NCI-H748 treated with DMSO at 0.1 percent for 48 hours (cell line): ENCODE measurements around the gene FANCF.
"Not testable (repeated sequence)": the region's sequence is repeated elsewhere in the genome, so short reads cannot be mapped to it uniquely, and the experiment has no call there.

Experiments
- DNase-seq: peaks from one replicate; lab custom pipeline; 2025; lab: John Stamatoyannopoulos, UW

FANCF gene

GRCh38 chr11:22625448-22626287, at the start of gene FANCF:
Gene FANCF (minus strand): TSS chr11:22625823. CDS start chr11:22625810, 13 bp downstream.
- DNase-seq, result peak; percentile 96

GRCh38 chr11:22674470-22675439, 49.1 kb upstream of the FANCF start:
- no peak for DNase-seq

GRCh38 chr11:22671751-22672150, 46.1 kb upstream of the FANCF start:
- DNase-seq, result no peak

- peak; percentile 15 for DNase-seq
These were observed 45.2 kb upstream of the FANCF start for GRCh38 chr11:22670830-22671229.

GRCh38 chr11:22669368-22669767, 43.7 kb upstream of the FANCF start:
- no peak for DNase-seq

GRCh38 chr11:22668005-22668796, 42.6 kb upstream of the FANCF start:
- DNase-seq, result no peak

- DNase-seq, result no peak
These were observed 41.2 kb upstream of the FANCF start for GRCh38 chr11:22666688-22667439.

- no peak for DNase-seq
These were observed 40.7 kb upstream of the FANCF start, which contains the start of gene GAS2 for GRCh38 chr11:22666325-22666687. Gene GAS2 (plus strand): TSS chr11:22666611. CDS start chr11:22674870, 8,259 bp downstream.

- DNase-seq, result no peak
These were observed 34.2 kb upstream of the FANCF start for GRCh38 chr11:22659783-22660182.

GRCh38 chr11:22657101-22657694, 31.6 kb upstream of the FANCF start:
- DNase-seq, result no peak

- DNase-seq, result no peak
These were observed 30.5 kb upstream of the FANCF start for GRCh38 chr11:22656130-22656529.

- not testable (repeated sequence) for DNase-seq
These were observed 26.7 kb upstream of the FANCF start for GRCh38 chr11:22652346-22652745.

- DNase-seq, result no peak
These were observed 15.9 kb upstream of the FANCF start for GRCh38 chr11:22641559-22641958.

GRCh38 chr11:22640862-22641261, 15.2 kb upstream of the FANCF start:
- DNase-seq, result no peak

- DNase-seq, result no peak
These were observed 10.1 kb upstream of the FANCF start for GRCh38 chr11:22635689-22636088.

- DNase-seq, result no peak
These were observed 9.4 kb upstream of the FANCF start for GRCh38 chr11:22634897-22635629.

GRCh38 chr11:22633354-22633902, 7.8 kb upstream of the FANCF start:
- no peak for DNase-seq

GRCh38 chr11:22627421-22627820, 1.8 kb upstream of the FANCF start:
- DNase-seq, result no peak

GRCh38 chr11:22626573-22627239, 1.1 kb upstream of the FANCF start:
- no peak for DNase-seq
